GM12878 (cell line): ENCODE measurements around the gene TBC1D25. TPM values are rescaled to one million over a fixed set of nuclear protein-coding genes. Genes with fewer than 3 reads are reported as not detected.
A peak's percentile ranks its signal among the peaks of the same experiment; 100 is the strongest.

Experiments used
- ATAC-seq: fragments of 200-7000 bp; cut with Tn5 transposase; 3 replicates; pipeline ENCODE4 v1.9.1; 2020; ENCODE audit warnings: mild to moderate bottlenecking, moderate library complexity
- BruUV-seq: library from RNA; stranded (reverse); fragments of 400-500 nt; replicated peaks from 2 replicates; lab custom pipeline; 2021; lab: Mats Ljungman, UMichigan
- CTCF ChIA-PET: fragments of 300-600 bp; sonication (Branson Sonifier 250); formaldehyde crosslinking; extraction: SDS; loops from one replicate; lab custom pipeline; 2021; ENCODE audit warnings: inconsistent platforms; lab: Yijun Ruan, JAX
- POLR2A ChIA-PET: fragments of 350-600 bp; formaldehyde crosslinking; extraction: SDS; loops from one replicate; lab custom pipeline; 2021; ENCODE audit warnings: inconsistent platforms; lab: Charles Lee
- RAD21 ChIA-PET: fragments of 300-600 bp; sonication (Branson Sonifier 250); formaldehyde crosslinking; loops from one replicate; lab custom pipeline; 2023; ENCODE audit warnings: antibody characterized with exemption; ENCODE audit not compliant: unreplicated experiment; lab: Charles Lee
- SMC1A ChIA-PET: fragments of 300-600 bp; sonication (Branson Sonifier 250); formaldehyde crosslinking; loops from one replicate; lab custom pipeline; 2023; ENCODE audit not compliant: unreplicated experiment, uncharacterized antibody; lab: Charles Lee
- DNase-seq: peaks from one replicate; pipeline ENCODE4 v3.0.0-alpha.2; 2011; ENCODE audit warnings: low read depth, low spot score
- FAIRE-seq: peaks from 3 replicates; lab custom pipeline; 2011; peaks lifted over from hg19 to GRCh38; lab: Jason Lieb, UNC
- H2AFZ ChIP-seq: 2 replicates; pipeline ENCODE4 v1.6.0; 2011; ENCODE audit warnings: low read depth, low read length, control low read depth; ENCODE audit not compliant: control insufficient read depth
- H3K27ac ChIP-seq: 2 replicates; pipeline ENCODE4 v1.5.1; 2011; ENCODE audit warnings: control low read depth; ENCODE audit not compliant: control insufficient read depth, insufficient read depth
- H3K27me3 ChIP-seq, 2 experiments: replicated peaks in 1 of 2; 2 replicates each; pipeline versions ENCODE4 v1.6.0 to v1.6.1; 2011; ENCODE audit warnings: low read length in 1 of 2; ENCODE audit not compliant: control insufficient read depth in 2 of 2, insufficient read depth in 2 of 2
- H3K36me3 ChIP-seq, 2 experiments: 2 replicates each; pipeline ENCODE4 v1.5.1; 2011; ENCODE audit warnings: low read length in 1 of 2; ENCODE audit not compliant: control insufficient read depth in 2 of 2, insufficient read depth in 2 of 2
- H3K4me1 ChIP-seq: 2 replicates; pipeline ENCODE4 v1.6.1; 2011; ENCODE audit warnings: mild to moderate bottlenecking, low read length, moderate library complexity, mixed read lengths; ENCODE audit not compliant: control insufficient read depth, insufficient read depth
- H3K4me2 ChIP-seq: 2 replicates; pipeline ENCODE4 v1.6.0; 2011; ENCODE audit warnings: control low read depth; ENCODE audit not compliant: control insufficient read depth, insufficient read depth
- H3K4me3 ChIP-seq: fragments of 200-600 bp; sonication (generic); 2 replicates; pipeline ENCODE4 v1.5.1; 2016
- H3K79me2 ChIP-seq: 2 replicates; pipeline ENCODE4 v1.6.0; 2011; ENCODE audit warnings: low read length; ENCODE audit not compliant: control insufficient read depth, insufficient read depth
- H3K9ac ChIP-seq: 2 replicates; pipeline ENCODE4 v1.8.0; 2011; ENCODE audit warnings: low read length, control low read depth, mixed read lengths; ENCODE audit not compliant: control insufficient read depth, insufficient read depth
- H3K9me3 ChIP-seq: replicated peaks from 3 replicates; pipeline ENCODE4 v1.5.1; 2011; ENCODE audit warnings: mild to moderate bottlenecking, low read length; ENCODE audit not compliant: control insufficient read depth, insufficient read depth
- H4K20me1 ChIP-seq: 2 replicates; pipeline ENCODE4 v1.6.0; 2011; ENCODE audit not compliant: control insufficient read depth, insufficient read depth
- EZH2 ChIP-seq: IDR thresholded peaks from 2 replicates; pipeline ENCODE4 v1.6.1; 2012; ENCODE audit warnings: low read depth, mild to moderate bottlenecking, control low read depth, inconsistent platforms, low read length, borderline replicate concordance; ENCODE audit not compliant: control insufficient read depth
- HSF1 ChIP-seq: fragments of 150-350 bp; IDR thresholded peaks from 2 replicates; pipeline ENCODE4 v1.6.1; 2014; ENCODE audit warnings: mild to moderate bottlenecking, low read depth, low read length
- JUNB ChIP-seq: IDR thresholded peaks from 2 replicates; pipeline ENCODE4 v1.6.1; 2016; ENCODE audit warnings: antibody characterized with exemption, mild to moderate bottlenecking
- MTA2 ChIP-seq: fragments of 450-650 bp; IDR thresholded peaks from 2 replicates; pipeline ENCODE4 v1.6.1; 2016; ENCODE audit warnings: low read depth, mild to moderate bottlenecking, moderate library complexity
- PKNOX1 ChIP-seq: fragments of 450-650 bp; IDR thresholded peaks from 2 replicates; pipeline ENCODE4 v1.6.1; 2016; ENCODE audit warnings: mild to moderate bottlenecking
- SUZ12 ChIP-seq: fragments of 200-600 bp; sonication (generic); IDR thresholded peaks from one replicate; pipeline ENCODE4 v1.6.1; 2018; ENCODE audit warnings: antibody characterized with exemption, mild to moderate bottlenecking; ENCODE audit not compliant: unreplicated experiment
- USF1 ChIP-seq: IDR thresholded peaks from 2 replicates; pipeline ENCODE4 v1.6.1; 2011; ENCODE audit warnings: borderline replicate concordance, low read depth, mild to moderate bottlenecking, moderate library complexity, mixed read lengths, low read length; ENCODE audit not compliant: insufficient read depth; ENCODE audit errors: extremely low read length
- WGBS: methylation state at CpG from one replicate; pipeline ENCODE4 v1.1.6; 2016; ENCODE audit warnings: low lambda C conversion rate; ENCODE audit not compliant: insufficient replicate concordance, insufficient coverage; ENCODE audit errors: missing lambda C conversion rate; 5-methylcytosine and 5-hydroxymethylcytosine counted together
- in situ Hi-C: fragments of 300-500 bp; cut with MboI; formaldehyde crosslinking; loops from 9 replicates; pipeline ENCODE4 v1.14.3; 2018; ENCODE audit warnings: mixed read lengths
- intact Hi-C: fragments of 100-400 bp; cut with micrococcal nuclease; formaldehyde crosslinking; loops from one replicate; pipeline ENCODE4 v1.14.2; 2022; ENCODE audit not compliant: unreplicated experiment
- polyA plus RNA-seq, 11 experiments: library from polyadenylated mRNA; depleted of rRNA in 4 of 11; unstranded in 6 of 11; stranded (reverse) in 5 of 11; fragments of >200 nt; fragmentation: Nextera tagmentation in 4 of 11; fragmentation: Illumina TruSeq in 1 of 11; extraction: Ambion mirVana in 4 of 11; extraction: Trizol in 1 of 11; gene quantifications; 1 replicate in 1 of 11; 2 replicates in 10 of 11; pipeline versions ENCODE4 v1.2.1 to v1.2.3, GENCODE V29; 2011 to 2016; ENCODE audit warnings: inconsistent platforms in 2 of 11, missing spikeins in 2 of 11, low read depth in 1 of 11
- total RNA-seq, 4 experiments: library from RNA; depleted of rRNA in 3 of 4; stranded (reverse); fragments of >200 nt in 3 of 4; fragmentation: Illumina TruSeq in 1 of 4; extraction: Trizol in 1 of 4; gene quantifications; 2 replicates each; pipeline versions ENCODE4 v1.2.1 to v1.2.3, GENCODE V29; 2013 to 2021

Gene TBC1D25
- total and polyA plus RNA-seq, 10 of the 15 experiments (the other 5 are each of a cell fraction or from before 2014, with no cell fraction given) = 0.79 to 17.3 (median 10.0) TPM

- ChIA-PET RAD21 (no interaction called here), CTCF (no interaction called here), POLR2A (no interaction called here), SMC1A (no interaction called here)
- DNase-seq (no peak), FAIRE-seq (no peak), ATAC-seq (no peak)
- intact Hi-C loops (no loop called here), in situ Hi-C loops (no loop called here)
- WGBS = 64% methylated on average over 1 of the region's 1 CpG
- H3K4me2 ChIP-seq = no peak overlapping the region
- no peaks in the 10 kb centered on the region for H3K27me3 ChIP-seq
- peaks cover 0 to 2% of the 10 kb centered on the region in 2 experiments for H3K36me3 ChIP-seq
- H4K20me1 ChIP-seq = no peaks in the 10 kb centered on the region
- H3K9ac ChIP-seq = no peak overlapping the region
- no peaks in the 10 kb centered on the region for H3K9me3 ChIP-seq
- H2AFZ ChIP-seq = no peak overlapping the region
- H3K27ac ChIP-seq = no peak overlapping the region
- H3K4me3 ChIP-seq = no peak overlapping the region
- TF ChIP-seq JUNB (no peak), USF1 (no peak), SUZ12 (no peak), EZH2 (no peak)
- no peaks in the 10 kb centered on the region for H3K79me2 ChIP-seq
- no TSS peak for BruUV-seq
- H3K4me1 ChIP-seq = no peaks in the 10 kb centered on the region
These were observed 7.4 kb upstream of the TBC1D25 start for GRCh38 chrX:48532161-48532560.

GRCh38 chrX:48533165-48533564 is 6.3 kb upstream of the TBC1D25 start:
- no peak overlapping the region for H3K4me3 ChIP-seq
- no peak for TF ChIP-seq MTA2
- TF ChIP-seq HSF1 = no peak
- no peak for TF ChIP-seq USF1
- peak; percentile 33; the same call in 1 of the 2 replicates for TF ChIP-seq PKNOX1
- TF ChIP-seq, all 136 proteins: peak for 1
- Histone ChIP-seq H3K36me3 (peaks cover 0 to 1% of the 10 kb centered on the region in 2 experiments; a peak in 3 of 4 replicates), H3K27me3 (no peaks in the 10 kb centered on the region), H3K4me2 (no peak overlapping the region), H3K9ac (no peak overlapping the region), H3K27ac (no peak overlapping the region), H4K20me1 (no peaks in the 10 kb centered on the region), H3K4me1 (no peaks in the 10 kb centered on the region), H3K79me2 (no peaks in the 10 kb centered on the region), H2AFZ (no peak overlapping the region), H3K9me3 (no peaks in the 10 kb centered on the region)
- BruUV-seq = no TSS peak
- ChIA-PET POLR2A (no interaction called here), RAD21 (no interaction called here), SMC1A (no interaction called here), CTCF (no interaction called here)
- intact Hi-C loops = no loop called here
- ATAC-seq (no peak), FAIRE-seq (no peak), DNase-seq (no peak)
- in situ Hi-C loops = no loop called here
- 38% methylated on average over 3 of the region's 3 CpGs for WGBS
